Astrocyte of the spinal cord (primary cell): ENCODE measurements around the gene ADIPOR2.
A peak's percentile ranks its signal among the peaks of the same experiment; 100 is the strongest.

Source experiments
- DNase-seq: peaks from one replicate; pipeline ENCODE4 v3.0.0; 2011; ENCODE audit warnings: low read depth, low spot score
- H3K4me3 ChIP-seq: 2 replicates; pipeline ENCODE4 v1.5.1; 2011; ENCODE audit warnings: low read depth, mild to moderate bottlenecking, low read length, moderate library complexity
- in situ Hi-C: cut with HindIII; loops from 2 replicates; pipeline ENCODE4 v1.10.0; 2017; ENCODE audit warnings: low sequenced_read_pairs
- TF ChIP-seq, protein P1 (sequence below): IDR thresholded peaks from 2 replicates; pipeline ENCODE4 v1.5.1; 2012; ENCODE audit warnings: low read depth, mild to moderate bottlenecking, low read length, inconsistent platforms

The ADIPOR2 gene

DNA sequence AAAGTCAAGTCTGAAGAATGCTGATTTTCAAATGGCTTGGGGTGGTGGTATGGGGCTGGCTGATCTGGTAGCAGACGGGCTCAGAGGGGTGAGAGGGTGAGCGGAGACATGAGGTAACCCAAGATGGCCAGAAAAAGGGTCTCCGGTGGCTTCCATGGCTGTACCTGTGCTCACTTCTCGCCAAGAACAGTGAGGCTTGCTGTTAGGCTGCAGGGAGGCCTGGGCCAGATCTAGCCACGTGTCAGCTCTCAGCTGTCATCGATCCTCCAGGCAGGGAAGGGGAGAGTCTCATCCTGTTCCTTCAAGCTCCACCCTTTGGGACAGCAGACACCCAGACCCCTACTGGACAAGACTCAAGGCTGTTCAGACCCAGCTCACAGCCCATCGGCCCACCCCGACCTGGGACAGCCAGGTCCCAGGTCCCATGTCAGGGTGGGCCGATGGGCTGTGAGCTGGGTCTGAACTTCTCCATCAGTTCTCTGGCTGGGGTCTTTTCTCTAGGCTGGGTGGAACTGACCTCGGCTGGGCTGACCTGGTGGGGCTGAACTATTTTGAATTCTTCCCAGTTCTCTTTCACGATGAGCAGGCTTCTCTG is 138.5 kb downstream of the ADIPOR2 start:
- TF ChIP-seq, protein P1, sequence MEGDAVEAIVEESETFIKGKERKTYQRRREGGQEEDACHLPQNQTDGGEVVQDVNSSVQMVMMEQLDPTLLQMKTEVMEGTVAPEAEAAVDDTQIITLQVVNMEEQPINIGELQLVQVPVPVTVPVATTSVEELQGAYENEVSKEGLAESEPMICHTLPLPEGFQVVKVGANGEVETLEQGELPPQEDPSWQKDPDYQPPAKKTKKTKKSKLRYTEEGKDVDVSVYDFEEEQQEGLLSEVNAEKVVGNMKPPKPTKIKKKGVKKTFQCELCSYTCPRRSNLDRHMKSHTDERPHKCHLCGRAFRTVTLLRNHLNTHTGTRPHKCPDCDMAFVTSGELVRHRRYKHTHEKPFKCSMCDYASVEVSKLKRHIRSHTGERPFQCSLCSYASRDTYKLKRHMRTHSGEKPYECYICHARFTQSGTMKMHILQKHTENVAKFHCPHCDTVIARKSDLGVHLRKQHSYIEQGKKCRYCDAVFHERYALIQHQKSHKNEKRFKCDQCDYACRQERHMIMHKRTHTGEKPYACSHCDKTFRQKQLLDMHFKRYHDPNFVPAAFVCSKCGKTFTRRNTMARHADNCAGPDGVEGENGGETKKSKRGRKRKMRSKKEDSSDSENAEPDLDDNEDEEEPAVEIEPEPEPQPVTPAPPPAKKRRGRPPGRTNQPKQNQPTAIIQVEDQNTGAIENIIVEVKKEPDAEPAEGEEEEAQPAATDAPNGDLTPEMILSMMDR, result no peak
- DNase-seq, result no peak
- in situ Hi-C loops, result no loop called here
- H3K4me3 ChIP-seq, result no peak overlapping the region

DNA sequence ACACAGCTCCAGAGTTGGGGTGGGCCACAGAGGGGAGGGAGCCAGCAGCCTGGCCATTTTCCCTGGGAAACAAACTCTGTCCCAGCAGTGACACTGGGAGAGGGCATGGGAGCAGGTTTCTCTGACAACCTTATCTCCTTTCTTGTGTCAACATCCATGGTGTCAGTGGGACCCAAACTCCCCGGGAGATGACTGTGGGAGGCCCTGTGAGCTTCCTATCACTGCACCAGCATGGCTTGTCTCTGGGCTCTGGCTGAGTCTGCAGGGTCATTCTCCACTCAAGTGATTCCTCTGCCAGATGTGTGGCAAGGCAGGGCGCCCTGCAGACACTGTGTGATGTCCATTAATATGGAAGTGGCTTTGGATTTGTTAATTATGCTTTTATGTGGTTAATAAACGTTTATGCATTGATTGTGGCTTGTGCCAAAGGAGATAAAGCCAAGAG is 139.6 kb downstream of the ADIPOR2 start:
- in situ Hi-C loops, result no loop called here
- no peak for DNase-seq

DNA sequence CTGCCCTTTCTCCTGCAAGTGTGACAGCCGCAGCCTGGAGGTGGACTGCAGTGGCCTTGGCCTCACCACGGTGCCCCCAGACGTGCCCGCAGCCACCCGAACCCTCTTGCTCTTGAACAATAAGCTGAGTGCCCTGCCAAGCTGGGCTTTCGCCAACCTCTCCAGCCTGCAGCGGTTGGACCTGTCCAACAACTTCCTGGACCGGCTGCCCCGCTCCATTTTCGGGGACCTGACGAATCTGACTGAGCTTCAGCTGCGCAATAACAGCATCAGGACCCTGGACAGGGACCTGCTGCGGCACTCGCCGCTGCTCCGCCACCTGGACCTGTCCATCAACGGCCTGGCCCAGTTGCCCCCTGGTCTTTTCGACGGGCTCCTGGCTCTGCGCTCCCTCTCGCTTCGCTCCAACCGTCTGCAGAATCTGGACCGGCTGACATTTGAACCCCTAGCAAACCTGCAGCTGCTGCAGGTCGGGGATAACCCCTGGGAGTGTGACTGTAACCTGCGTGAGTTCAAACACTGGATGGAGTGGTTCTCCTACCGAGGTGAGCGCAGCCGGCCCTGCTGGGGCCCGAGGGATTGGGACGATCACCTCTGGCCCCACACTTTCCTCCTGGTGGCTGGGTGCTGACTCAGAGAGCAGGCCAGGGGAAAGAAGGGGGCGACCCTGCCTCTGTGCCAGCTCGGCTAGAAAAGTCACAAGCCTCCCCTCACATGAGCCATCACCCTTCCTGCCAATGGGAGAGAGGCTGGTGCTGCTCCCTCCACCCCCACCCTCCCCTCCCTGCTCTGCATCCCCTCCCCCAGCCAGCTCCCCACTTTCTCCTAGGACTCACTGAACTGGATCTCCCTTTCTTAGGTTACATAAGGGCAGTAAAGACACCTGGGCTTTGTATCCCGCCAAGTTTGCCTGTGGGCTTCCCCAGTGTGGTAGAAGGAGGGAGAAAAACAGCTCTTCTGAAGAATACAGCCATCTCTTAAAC is 140.4 kb downstream of the ADIPOR2 start:
- H3K4me3 ChIP-seq, result no peak overlapping the region
- TF ChIP-seq, protein P1, result no peak
- DNase-seq, result peak; percentile 54
- in situ Hi-C loops, result no loop called here

More for the DNA sequence above, 139.6 kb downstream of the ADIPOR2 start:
- no peak overlapping the region for H3K4me3 ChIP-seq
- TF ChIP-seq, protein P1, result no peak

DNA sequence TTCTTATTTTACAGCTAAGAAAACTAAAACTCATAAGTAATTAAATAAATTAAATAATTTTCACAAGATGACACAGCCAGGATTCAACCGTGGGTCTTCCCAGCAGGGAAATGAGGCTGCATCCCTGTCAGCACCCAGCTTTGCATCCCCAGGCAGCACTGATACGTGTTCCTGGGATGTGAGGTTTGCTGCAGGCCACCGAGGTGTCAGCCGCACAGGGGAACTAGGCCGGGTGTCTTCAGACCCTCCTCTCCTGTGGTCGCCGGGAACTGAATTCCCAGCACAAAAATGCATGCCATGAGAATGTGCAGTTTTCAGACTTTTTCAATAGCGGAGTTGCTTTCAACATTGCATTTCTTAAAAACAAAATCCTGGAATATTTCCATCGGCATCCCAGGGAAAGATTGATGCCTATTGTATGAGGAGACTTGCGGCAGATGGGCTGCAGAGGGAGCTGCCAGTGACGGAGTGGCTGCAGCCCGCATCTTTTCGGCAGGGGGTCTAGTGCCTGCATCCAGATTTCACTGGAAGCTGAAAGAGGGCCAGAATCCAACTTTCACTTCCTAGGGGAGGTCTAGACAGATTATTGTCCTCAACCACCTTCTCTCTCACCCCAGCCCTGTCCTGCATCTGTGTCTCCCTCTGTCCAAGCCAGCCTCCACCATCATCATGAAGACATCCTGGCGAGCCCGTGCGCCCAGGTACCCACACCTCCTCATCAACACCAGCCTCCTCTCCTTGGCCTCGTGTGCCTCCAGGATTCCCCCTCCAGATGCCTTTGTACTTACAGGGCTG is 142.1 kb downstream of the ADIPOR2 start:
- TF ChIP-seq, protein P1, result no peak

DNA sequence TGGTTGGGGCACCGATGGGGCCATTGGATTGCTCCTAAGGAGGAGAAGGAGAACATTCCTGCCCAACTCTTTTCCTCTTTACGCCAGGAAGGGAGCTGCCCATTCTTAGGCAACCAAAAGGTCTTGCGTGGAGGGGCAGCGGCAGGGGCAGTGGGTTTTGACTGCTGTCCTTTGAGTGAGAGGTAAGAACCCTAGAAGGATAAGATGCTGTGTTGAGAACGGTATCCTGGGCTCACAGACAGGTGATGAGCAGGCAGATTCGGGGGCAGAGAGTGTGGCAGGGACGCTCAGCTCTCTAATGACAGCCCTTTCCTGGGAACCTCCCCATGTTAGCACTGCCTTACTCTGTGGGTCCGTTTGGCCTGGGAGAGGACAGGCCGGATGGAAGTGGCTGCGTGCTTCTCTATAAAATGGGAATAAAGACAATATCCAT is 142.7 kb downstream of the ADIPOR2 start:
- DNase-seq, result no peak
- in situ Hi-C loops, result no loop called here
- TF ChIP-seq, protein P1, result no peak
- no peak overlapping the region for H3K4me3 ChIP-seq

More for the DNA sequence above, 142.1 kb downstream of the ADIPOR2 start:
- DNase-seq, result no peak
- no peak overlapping the region for H3K4me3 ChIP-seq
- in situ Hi-C loops, result no loop called here
